NCI-H69 (cell line): ENCODE data around the gene WSB2.
"Not testable (repeated sequence)": the region's sequence is repeated elsewhere in the genome, so short reads cannot be mapped to it uniquely, and the experiment has no call there.

ENCODE experiments used
- DNase-seq: peaks from one replicate; lab custom pipeline; 2025; lab: John Stamatoyannopoulos, UW

WSB2 gene

DNA sequence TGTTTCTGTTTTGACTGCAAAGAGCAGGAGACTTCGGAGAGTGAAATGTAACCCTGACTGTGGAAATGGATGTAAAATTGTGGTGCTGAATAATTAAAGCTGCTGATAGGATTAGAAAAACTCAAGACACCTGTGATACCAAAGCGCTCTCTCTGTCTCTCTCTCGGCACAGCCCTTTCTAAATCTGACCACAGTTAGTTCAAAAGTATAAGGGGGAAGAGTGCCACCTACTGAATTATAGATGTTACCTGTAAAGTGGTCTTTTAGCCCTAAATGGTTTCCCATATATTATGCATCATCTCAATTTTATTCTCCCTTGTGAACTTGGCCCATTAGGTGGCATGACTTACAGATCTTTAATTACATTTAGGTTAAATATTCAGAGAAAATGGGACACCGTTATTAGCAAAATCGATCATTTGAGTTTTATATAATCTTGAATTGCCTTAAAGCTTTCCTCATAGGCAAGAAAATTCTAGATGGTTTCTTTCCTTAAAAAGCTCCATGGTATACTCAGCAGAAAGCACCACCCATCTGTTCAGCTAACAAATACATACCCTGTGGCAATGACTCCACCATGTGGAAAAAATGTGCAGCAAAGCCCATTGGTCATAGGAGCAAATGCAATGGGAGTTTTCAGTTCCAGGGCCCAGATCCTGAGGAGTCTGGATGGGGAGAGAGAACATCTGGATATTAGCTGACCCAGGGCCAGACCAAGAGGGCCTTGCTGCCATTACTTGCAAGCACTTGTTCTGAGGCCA lies 26.4 kb downstream of the WSB2 start:
- peak; percentile 70 for DNase-seq

DNA sequence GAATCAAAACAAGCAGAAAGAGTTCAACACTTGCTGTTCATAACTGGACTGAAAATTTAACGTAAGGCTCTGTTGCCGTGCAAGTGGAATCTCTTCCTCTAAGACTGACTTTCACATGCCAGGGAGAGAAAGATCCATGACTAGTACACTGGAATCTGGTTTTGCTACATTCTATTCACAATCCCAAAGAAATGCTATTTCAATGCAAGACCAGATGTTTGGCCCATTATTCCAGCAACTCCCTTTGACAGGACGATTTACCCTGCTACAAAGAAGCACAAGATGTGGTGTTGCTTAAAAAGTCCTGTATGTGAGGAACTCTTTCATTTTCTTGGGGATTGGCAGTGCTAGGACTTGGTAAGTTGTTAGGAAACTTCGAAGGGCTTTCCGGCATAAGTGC lies 27.1 kb downstream of the WSB2 start:
- no peak for DNase-seq

DNA sequence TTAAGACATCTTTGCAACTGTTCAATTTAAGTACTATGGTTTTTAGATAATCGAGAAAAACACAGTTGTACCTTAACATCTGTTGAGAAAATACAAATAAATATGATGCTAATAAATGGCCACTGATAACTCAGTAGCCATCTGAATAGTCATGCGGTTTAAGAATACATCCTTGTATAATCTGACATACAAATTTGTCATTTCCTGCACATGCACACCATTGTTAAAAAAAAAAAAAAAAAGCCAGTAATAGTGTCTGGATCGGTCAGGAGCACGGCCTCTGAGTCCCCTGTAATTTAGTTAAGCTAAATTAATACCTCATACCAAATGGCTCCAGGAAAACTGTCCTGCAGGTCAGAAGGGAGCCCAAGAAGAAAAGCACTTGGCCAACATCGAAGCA lies 27.7 kb downstream of the WSB2 start:
- no peak for DNase-seq

DNA sequence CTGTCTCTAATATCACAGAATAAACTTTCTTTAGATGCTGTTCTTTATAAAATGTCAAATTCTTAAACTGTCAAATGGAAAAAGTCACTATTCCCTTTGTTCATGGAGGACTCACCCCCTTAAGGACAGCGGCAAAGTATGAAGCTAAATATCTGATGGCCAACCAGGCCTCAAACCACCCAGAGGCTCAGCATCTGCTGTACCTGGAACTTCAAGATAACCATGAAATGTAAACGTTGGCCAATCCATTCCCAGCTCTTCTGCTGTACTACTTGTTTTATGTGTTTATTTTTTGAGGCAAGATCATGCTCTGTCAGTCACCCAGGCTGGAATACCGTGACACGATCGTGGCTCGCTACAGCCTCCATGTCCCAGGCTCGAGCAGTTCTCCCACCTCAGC lies 28.8 kb downstream of the WSB2 start:
- DNase-seq = no peak

DNA sequence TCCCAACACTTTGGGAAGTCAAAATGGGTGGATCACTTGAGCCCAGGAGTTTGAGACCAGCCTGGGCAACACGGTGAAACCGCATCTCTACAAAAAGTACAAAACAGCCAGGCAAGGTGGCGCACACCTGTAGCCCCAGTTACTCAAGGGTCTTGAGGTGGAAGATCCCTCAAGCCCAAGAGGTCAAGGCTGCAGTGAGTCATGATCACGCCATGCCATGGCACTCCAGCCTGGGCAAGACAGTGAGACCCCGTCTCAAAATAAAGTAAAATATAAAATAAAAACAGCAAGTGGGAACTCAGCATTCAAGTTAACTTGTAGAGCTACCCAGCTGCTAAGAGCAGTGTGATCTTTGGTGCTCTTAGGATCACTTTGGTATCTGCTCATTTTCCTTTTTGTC lies 31.8 kb downstream of the WSB2 start:
- DNase-seq = no peak

DNA sequence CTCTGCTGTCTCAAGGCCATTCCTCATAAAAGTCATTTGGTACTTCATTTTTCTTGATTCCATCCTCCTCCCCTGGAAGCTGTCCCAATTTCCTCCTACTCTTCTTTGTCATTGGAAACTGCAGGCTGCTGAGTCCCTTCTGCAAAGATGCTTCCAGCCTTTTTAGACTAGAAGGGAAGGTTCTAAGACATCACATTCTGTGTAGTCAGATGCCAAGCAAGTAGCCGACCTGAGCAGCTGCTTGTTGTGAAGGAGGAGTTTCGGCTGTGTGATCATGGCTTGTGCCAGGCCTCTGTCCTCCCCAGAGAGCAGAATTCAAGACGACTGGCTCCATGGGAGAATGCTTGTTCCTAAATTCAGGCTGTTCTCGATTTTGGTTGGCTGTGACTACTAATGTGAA lies 35.8 kb downstream of the WSB2 start:
- no peak for DNase-seq

DNA sequence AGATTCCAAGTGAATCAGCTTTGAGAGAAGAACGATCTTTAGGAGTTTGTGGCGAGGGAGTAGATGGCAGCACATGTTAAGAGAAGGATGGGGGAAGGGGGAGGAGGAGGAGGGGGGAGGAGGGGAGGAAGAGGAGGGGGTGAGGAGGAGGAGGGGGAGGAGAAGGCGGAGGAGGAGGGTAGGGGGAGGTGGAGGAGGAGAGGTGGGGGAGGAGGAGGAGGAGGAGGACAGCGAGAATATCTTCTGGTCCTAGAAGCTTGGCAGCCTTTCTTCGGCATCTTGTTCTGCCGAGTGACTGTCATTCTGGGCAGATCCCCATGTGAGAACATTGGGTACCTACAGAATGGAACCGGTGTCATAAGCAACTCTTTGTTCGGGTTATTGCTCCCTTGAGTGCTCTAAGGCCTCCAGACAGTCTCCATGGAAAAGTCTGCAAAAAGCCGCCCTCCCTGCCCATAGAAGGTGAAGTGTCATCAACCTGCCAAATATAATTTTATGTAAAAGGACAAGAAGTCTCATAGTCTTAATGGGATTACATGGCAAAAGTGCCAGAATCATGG lies 37.6 kb downstream of the WSB2 start:
- DNase-seq = no peak

DNA sequence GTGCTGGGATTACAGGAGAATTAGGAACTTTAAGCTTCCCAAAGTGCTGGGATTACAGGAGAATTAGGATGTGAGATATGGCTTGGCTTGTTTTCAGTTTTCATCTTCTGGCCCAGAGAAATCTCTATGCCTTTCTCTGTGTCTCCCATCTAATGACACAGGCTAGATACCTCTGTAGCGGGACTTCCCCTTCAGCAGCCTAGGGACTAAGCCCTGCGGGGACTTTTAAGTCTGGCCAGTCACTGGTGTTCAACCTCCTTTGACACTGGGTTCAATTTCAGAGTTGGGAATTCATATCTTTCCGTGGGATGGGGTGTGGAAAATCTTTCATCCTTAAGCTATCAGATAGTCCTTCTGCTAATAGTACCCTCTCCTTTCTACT lies 38.3 kb downstream of the WSB2 start:
- DNase-seq = no peak

DNA sequence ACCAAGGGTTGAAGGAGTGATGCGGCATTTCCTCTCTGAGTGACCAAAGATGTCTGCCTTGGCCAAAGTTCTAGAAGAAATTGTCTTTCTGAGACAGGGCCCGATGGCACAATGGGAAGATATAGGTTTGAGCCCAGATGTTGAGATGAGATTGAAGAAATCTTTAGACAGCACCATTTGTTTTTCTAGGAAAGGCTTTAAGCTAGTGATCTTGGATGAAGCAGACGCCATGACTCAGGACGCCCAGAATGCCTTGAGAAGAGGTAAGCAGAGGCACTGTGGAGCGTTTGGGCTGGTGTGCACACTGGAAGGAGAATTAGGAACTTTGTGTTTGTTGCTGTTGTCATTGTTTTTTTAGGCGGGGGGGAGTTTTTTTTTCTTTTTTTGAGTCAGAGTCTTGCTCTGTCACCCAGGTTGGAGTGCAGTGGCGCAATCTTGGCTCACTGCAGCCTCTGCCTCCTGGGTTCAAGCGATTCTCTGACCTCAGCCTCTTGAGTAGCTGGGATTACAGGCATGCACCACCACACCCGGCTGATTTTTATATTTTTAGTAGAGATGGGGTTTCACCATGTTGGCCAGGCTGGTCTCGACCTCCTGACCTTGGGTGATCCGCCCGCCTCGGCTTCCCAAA lies 38.8 kb downstream of the WSB2 start:
- not testable (repeated sequence) for DNase-seq

DNA sequence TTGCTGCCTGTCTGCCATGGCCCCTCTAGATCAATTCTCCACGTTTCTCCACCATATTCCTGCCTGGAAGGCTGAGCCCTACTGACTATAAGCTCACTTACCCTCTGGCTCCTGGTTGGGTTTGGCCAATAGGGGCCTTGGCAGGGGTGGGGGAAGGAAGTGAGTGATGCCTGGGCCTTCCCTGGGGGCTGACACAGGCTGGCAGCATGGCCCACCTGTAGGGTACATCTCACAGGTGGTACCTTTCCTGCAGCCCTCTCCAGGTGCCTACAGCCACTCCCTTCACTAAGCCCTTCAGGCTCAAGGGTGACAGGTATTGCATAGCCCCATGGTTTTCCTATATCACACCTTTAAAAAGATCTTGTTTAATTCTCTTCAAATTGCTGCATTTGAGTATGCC lies 40.9 kb downstream of the WSB2 start:
- DNase-seq = no peak

DNA sequence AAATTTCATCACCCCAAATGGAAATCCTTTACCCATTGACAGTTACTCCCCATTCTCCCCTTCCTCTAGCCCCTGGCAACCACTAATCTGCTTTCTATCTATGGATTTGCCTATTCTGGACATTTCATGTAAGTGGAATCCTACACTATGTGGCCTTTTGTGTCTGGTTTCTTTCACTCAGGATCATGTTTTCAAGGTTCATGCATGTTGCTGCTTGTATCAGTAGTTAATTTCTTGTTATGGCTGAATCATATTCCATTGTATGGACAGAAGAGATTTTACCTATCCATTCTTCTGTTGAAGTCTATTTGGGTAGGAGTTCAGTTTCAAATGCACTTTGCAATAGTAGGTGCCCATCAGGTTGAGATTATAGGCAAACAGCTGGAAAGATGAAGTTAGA lies 43.1 kb downstream of the WSB2 start:
- no peak for DNase-seq

DNA sequence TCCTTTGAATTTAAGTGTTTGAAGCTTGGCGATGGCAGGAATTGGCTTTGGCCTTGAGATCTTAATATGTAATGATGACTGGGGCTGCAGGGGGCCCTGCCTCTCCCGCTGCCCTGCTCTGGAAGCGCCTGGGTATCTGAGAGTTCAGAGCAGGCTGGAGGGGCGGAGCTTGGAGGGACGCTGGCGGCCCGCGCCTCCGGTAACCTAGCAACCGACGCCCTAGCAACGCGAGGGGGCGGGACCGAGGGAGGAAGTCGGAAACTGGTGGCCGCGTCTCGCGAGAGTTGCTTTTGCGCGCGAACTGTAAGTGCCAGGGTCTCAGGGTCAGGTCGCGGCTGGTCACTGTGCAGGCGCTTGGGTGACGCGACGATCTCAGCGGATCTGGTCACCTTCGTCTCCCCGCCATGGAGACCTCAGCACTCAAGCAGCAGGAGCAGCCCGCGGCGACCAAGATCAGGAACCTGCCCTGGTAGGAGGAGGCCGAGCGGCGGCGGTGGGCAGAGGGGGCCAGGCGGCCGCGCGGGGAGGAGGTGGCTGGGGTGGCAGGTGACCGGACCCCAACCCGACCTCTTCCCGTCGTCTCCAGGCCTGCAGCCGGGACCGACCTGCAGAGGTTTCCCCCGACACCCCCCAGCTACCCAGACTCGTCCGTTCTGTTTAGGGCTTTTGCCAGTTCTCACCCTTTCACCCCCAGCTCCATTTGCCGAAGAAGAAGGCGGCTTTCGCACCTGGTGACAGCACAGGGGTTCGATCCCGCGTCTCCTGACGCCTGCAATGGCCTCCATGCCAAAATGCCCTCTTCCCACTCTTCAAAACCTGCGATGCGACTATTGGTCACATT lies 44.3 kb downstream of the WSB2 start, which contains the start of gene RFC5:
TSS of gene RFC5 (plus strand) at position 280 of the 841 bp plus-strand sequence. CDS start at position 405, 125 bp downstream.
- DNase-seq = peak; percentile 100

DNA sequence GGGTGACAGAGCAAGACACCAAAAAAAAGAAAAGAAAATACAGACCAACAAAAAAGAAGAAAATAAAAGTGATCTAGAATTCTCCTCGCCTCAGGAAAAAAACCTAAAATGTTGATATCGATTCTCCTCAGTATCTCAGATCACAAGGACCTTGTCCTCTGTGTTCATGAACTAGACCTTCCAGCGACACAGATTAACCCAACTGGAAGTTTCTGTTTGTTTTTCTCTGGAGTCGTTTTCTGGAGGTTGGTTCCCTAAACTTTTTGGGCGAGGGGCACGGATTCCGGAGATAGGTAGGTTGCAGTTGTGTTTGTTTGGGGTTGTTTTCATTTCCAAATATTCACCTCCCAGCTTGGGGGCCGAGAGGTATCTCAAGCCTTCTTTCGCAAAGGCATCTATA lies 45.0 kb downstream of the WSB2 start:
- peak; percentile 30 for DNase-seq

DNA sequence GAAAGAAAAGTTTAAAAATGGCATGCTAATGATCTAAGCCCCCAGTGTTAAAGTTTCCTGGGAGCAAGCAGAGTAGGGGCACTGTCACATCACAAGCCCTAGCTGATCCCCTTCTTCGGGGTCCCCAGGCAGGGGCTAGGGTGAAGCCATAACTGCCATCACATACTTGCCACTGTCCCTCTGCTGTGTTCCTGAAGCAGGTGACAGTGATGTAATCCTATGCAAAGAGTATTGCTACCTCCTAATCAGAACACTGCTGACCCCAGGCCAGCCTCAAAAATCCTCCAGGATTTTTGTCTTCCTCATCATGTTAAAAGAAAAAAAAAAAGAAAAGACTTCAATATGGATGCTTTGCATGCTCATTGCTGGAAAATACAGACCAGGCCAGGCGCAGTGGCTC lies 45.7 kb downstream of the WSB2 start:
- DNase-seq = no peak

DNA sequence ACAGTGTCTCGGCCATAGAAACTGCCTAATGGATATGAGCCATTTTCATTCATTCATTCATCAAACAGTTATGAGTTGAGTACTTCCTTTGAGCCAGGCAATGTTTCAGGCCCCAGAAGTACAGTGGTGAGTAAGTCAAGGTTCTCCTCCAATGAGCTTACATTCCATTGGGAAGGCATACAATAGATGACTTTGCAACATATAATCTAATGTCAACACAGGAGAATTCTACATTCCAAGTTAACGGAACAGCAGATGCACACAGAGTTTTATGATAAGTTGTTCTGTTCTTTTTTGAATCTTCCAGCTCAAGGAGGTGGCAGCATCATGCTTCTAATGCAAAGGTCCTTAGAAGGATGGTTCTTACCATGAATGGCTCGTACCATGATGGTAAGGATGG lies 47.7 kb downstream of the WSB2 start:
- no peak for DNase-seq

DNA sequence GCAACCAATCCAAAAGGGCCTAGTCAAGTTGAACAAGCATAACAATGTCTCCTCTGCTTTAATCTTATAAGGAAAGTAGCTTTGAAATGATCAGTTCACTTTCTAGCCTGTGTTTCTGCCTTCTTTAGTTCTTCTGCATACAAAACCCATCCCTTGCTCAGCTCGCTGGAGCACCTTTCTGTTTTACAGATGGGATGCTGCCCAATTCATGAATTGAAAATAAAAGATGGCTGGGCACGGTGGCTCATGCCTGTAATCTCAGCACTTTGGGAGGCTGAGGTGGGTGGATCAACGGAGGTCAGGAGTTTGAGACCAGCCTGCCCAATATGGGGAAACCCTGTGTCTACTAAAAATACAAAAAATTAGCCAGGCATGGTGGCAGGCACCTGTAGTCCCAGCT lies 49.0 kb downstream of the WSB2 start:
- no peak for DNase-seq

DNA sequence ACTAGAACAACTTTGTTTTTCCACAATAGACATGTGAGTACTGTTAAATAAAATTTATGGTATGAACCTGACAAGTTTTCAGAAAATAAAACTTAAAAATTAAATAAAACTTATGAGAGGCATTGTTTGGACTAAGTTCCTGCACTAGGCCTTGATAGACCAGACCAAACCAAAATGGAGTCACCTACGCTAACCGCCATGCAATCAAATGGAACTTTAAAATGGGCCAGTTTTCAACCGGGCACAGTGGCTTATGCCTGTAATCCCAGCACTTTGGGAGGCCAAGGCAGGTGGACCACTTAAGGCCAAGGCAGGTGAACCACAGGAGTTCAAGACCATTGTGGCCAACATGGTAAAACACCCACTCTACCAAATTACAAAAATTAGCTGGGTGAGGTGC lies 49.6 kb downstream of the WSB2 start:
- no peak for DNase-seq

DNA sequence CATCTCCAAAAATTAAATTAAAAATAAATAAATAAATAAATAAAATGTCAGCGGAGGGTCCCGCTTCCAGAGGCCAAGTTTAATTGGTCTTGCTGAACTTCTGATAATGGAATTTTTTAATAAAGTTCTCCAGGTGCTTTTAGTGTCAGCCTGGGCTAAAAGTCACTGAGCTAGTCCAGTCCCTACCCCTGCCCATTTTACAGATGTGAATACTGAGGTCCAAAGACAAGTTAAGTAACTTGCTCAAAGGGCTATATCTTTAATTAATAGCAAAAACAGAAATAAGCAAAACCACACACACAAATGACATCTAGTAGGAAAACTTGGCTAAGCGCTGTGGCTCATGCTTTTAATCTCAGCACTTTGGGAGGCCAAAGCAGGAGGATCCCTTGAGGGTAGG lies 50.1 kb downstream of the WSB2 start:
- no peak for DNase-seq

DNA sequence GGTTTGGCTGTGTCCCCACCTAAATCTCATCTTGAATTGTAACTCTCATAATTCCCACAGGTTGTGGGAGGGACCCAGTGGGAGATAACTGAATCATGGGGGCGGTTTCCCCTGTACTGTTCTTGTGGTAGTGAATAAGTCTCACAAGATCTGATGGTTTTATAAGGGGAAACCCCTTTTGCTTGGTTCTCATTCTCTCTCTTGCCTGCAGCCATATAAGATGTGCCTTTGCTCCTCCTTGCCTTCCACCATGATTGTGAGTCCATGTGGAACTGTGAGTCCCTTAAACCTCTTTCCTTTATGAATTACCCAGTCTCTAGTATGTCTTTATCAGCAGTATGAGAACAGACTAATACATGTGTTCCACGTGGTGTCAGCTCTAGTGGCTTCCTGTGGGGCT lies 61.2 kb downstream of the WSB2 start:
- DNase-seq = not testable (repeated sequence)

DNA sequence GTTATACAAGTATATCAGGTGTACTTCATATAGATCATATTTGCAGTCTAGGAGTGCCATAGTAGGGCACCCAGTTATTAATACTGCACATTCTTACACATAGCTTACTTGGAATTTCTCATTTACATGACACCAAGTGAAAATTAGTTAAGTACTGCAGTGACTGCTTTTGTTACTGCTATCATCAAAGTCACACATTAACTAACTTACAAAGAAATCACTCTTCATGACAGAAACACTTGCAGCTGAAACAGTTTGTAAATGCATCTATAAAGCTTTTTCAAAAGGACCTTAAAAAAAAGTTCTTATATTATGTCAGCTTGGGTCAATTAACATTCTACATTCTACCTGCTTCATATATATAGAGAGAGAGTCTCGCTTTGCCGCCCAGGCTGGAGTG lies 62.3 kb downstream of the WSB2 start:
- no peak for DNase-seq

DNA sequence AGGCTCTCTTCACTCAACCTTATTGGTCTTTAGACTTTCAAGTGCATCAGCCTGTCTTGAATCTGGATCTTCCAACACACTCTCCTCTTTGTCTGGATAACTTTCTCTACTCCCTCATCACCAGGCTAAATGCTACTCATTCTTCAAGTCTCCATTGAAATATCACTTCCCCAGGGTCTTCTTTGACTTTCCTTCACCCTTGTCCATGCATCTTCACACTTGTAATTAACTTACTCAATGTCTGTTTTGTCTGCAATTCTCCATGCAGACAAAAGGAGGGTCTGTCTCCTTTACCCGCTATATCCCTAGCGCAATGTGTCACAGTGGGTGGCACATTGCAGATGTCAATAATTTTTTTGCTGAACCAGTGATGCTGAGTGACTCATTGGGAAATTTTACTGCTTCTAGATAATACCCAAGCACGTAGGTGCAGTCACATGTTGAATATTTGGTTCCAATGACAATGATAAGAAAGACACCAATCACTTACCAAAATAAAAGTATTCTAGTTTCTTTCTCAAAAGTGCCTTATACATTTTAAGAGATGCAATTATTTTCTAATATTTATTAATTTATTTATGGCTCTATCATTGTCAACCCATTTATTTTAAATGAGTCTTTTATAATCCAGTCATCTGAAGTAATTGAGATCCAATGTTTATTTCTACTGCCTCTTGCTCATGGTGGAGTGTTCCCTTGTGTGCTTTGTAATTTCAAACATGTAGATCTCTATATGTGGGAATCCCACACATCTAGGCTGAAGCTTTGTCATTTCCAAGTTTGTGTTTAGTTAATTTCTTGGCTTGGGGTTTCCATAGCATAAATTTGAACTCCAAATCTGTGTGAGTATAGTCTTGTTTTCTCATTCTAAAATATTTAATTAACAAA lies 66.2 kb downstream of the WSB2 start:
- DNase-seq = peak; percentile 15
